LNCaP clone FGC (cell line): Measurements from ENCODE around the gene RNPEPL1.
A peak's percentile ranks its signal among the peaks of the same experiment; 100 is the strongest.

Source experiments
- DNase-seq: peaks from one replicate; pipeline ENCODE4 v3.0.0-alpha.2; 2011; ENCODE audit warnings: low read depth
- H3K4me3 ChIP-seq: 2 replicates; pipeline ENCODE4 v1.5.1; 2011; ENCODE audit warnings: mild to moderate bottlenecking, low read depth, low read length, control low read depth
- TF ChIP-seq, protein P1 (sequence below): IDR thresholded peaks from 2 replicates; pipeline ENCODE4 v1.5.1; 2012; ENCODE audit warnings: mild to moderate bottlenecking; ENCODE audit not compliant: control insufficient read depth, insufficient read depth; ENCODE audit errors: extremely low read depth

RNPEPL1 gene

DNA sequence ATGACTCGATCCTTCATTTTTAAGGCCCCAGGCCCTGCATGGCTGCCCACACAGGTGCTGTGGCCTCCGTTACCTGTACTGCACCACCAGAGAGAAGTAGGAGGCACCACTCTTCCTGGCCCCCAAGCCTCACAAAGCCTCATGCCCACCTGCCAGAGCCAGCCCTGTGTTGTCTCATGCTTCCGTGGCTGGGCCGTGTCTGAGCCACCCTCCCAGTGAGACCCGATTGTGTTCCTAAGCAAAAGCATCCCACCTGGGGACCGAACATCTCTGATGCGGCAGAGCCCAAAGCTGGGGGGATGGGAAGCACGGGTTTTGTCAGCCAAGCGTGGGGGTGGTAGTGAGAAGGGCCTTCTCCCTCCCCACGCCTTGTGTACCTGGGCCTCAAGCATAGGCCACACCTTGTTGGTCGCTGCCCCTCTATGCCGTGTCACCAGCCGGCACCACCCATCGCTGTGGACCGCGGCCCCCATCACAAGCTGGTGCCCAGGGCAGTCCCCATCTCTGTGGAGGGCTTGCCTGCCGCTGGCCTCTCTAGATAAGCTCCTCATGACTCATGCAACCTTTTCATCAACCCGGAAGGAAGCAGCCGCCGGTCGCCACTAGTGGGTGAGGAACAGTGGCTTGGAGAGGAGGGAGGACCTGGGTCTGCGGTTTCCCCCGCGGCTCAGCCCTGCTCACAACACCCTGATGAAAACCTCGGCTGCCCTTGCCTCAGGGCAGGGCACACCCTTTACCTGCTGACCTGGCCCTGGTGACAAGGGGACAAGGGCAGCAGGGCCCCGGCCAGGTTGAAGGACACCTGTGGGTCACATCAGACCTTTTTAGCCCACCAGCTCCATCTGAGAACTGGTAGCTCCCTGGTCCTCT, 2.7 kb upstream of the RNPEPL1 start:
- peak overlapping the region; percentile 23 for H3K4me3 ChIP-seq
- TF ChIP-seq, protein P1, sequence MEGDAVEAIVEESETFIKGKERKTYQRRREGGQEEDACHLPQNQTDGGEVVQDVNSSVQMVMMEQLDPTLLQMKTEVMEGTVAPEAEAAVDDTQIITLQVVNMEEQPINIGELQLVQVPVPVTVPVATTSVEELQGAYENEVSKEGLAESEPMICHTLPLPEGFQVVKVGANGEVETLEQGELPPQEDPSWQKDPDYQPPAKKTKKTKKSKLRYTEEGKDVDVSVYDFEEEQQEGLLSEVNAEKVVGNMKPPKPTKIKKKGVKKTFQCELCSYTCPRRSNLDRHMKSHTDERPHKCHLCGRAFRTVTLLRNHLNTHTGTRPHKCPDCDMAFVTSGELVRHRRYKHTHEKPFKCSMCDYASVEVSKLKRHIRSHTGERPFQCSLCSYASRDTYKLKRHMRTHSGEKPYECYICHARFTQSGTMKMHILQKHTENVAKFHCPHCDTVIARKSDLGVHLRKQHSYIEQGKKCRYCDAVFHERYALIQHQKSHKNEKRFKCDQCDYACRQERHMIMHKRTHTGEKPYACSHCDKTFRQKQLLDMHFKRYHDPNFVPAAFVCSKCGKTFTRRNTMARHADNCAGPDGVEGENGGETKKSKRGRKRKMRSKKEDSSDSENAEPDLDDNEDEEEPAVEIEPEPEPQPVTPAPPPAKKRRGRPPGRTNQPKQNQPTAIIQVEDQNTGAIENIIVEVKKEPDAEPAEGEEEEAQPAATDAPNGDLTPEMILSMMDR = no peak
- no peak for DNase-seq

DNA sequence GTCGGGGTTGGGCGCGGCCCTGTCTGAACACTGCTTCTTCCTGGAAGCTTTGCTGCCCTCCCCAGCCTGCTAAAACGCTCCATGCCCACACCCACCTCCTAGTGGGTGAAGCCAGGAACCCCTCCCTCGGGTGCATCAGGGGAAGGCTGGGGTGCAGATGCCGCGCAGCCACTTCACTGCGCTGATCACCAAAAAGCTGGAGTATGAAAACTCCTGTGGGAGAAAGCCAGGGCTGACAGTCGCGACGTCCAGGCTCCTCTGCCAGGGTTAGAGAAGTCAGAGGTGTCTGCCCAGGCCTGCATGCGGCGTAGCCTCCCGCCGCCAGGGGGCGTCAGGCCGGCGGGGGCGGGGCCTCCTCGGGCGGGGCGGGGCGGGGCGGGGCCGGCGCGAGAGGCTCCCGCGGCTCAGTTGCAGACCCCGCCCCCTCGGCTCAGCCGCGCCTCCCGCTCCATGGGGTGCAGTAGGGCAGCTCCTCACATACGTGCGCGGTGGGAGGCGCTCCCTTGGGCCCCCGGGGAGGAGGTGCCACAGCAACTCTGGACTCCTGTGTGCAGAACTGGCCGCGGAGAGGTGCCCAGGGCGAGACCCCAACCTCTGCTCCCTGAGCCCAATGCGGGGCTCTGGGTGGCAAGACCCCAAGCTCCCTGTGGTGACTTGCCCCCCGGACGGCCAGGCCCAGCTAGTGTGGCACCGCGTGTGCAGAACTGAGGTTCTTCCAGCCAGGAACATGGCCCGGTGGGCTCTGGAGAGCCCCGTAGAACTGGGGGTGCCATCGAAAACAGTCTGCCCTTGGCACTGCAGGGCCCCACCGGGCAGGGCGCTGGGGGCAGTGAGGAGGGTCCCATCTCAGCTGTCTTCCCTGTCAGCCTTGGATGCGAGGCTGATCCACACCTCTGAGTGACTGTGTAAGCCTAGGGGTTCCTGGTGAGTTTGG, 1.8 kb upstream of the RNPEPL1 start:
- H3K4me3 ChIP-seq = peak overlapping the region; percentile 61
- TF ChIP-seq, protein P1 = peak; percentile 70
- DNase-seq = no peak

DNA sequence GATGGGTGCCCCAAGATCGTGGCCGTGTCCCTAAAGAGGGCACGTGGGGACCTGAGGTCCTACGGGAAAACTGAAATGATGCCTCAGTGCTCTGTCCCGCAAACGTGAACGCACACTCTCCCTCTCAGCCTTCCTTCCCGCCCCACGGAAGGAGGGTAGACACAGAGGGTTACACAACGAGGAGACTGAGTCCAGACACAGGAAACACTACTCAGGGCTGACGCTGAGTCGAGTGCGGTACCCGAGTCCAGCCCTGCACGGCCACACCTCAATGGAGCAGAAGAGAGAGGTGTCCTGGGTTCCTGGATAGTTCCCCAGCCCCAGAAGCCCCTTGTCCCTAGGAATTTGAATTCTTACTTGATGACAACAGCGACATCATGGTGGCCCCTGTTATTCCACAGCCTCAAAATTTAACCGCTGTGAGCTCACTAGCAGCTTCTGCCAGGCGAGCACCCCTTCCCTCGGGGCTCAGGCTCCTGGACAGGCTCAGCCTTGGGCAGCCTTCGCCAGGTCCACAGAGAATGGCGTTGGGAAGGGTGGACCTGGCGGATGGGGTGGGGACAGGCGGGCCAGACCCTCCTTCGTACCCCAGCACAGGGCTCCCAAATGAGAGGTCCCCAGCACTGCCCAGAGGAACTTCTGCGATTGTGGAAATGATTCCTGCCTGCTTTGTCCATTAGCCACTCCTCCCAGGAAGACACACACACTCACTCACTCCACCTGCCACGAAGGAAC, 980 bp upstream of the RNPEPL1 start:
- H3K4me3 ChIP-seq = peak overlapping the region; percentile 61
- no peak for DNase-seq
- TF ChIP-seq, protein P1 = no peak

DNA sequence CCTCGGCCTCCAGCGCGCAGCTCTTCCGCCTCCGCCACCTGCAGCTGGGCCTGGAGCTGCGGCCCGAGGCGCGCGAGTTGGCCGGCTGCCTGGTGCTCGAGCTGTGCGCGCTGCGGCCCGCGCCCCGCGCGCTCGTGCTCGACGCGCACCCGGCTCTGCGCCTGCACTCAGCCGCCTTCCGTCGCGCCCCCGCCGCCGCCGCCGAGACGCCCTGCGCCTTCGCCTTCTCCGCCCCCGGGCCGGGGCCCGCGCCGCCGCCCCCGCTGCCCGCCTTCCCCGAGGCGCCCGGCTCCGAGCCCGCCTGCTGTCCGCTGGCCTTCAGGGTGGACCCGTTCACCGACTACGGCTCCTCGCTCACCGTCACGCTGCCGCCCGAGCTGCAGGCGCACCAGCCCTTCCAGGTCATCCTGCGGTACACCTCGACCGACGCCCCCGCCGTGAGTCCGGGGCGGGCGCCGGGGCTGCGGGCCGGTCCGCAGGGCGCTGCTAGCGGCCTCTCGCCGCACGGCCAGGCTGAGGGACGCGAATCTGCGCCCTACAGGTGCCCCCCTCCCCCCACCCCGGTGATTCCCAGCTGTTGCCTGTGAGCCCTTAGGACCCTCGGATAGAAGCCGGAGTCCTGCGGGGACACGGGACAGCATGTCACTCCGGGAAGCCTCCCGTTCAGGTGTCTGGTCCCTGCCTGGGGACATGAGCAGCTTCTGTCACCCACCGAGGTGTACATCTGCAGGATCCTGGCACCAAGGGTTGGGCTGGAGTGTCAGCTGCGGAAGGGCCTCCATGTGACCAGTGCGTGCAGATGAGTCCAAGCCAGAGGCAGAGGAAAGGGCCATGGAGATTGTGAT, 616 bp downstream of the RNPEPL1 start:
- TF ChIP-seq, protein P1 = no peak
- no peak for DNase-seq
- H3K4me3 ChIP-seq = peak overlapping the region; percentile 62

DNA sequence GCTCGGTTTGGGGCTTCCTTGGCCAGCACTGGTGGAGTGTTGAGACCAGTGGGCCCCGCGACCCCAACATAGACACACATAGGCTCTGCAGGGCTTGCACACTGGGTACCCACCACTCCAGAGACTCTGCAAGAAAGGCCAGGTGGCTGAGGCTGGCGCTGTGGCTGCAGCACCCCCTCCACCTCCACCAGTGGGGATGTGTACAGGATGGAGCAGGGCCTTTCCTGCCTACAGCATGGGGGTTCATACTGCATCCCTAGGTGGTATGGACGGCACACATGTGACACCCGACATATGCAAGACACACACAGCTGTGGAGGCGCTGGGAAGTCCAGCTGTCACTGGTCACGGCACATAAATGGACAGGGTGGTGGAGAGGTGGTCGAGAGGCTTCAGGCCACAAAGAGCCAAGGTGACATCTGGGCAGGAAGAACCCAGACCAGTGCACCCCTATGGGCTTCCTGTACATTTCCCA, 1.3 kb downstream of the RNPEPL1 start:
- TF ChIP-seq, protein P1 = no peak
- peak overlapping the region; percentile 62 for H3K4me3 ChIP-seq
- DNase-seq = no peak
